Measurements from ENCODE around the gene CDC16.

CDC16 gene

GRCh38 chr13:114230117-114230516, 4.6 kb upstream of the CDC16 start:
- ChIA-PET CTCF (no interaction called here), POLR2A (ENCODE audit: low non-redundant PET) (no interaction called here)
- TF ChIP-seq, protein P1, sequence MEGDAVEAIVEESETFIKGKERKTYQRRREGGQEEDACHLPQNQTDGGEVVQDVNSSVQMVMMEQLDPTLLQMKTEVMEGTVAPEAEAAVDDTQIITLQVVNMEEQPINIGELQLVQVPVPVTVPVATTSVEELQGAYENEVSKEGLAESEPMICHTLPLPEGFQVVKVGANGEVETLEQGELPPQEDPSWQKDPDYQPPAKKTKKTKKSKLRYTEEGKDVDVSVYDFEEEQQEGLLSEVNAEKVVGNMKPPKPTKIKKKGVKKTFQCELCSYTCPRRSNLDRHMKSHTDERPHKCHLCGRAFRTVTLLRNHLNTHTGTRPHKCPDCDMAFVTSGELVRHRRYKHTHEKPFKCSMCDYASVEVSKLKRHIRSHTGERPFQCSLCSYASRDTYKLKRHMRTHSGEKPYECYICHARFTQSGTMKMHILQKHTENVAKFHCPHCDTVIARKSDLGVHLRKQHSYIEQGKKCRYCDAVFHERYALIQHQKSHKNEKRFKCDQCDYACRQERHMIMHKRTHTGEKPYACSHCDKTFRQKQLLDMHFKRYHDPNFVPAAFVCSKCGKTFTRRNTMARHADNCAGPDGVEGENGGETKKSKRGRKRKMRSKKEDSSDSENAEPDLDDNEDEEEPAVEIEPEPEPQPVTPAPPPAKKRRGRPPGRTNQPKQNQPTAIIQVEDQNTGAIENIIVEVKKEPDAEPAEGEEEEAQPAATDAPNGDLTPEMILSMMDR (conservative IDR thresholded peaks at IDR 0.05; ENCODE audit: low read depth), result no peak
- no peak for DNase-seq (ENCODE audit: low spot score)
- H3K27ac ChIP-seq, result no peak overlapping the region

DNA sequence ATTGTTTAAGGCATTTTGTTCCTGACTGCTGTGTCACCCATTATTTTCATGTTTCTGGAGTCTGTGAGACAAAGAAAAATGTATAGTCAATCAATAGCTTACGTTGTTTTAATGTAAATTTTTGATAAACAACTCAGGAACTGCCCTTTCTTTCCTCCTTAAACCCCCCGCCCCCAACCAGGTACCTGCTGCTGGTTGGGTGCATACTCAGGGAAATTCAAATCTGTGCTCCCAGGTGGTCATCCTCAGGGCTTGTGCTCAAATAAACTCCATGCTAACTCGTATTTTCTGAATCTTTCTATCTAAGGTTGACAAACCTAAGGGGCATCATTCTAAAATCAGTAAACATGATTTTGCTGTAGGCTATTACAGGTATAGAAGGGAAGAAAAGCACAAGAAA, 4.1 kb upstream of the CDC16 start:
- H3K27ac ChIP-seq, result no peak overlapping the region
- ChIA-PET POLR2A (ENCODE audit: low non-redundant PET) (no interaction called here), CTCF (no interaction called here)
- TF ChIP-seq, protein P1 (conservative IDR thresholded peaks at IDR 0.05; ENCODE audit: low read depth), result no peak
- no peak for DNase-seq (ENCODE audit: low spot score)

- DNase-seq (ENCODE audit: low spot score), result no peak
- ChIA-PET POLR2A (ENCODE audit: low non-redundant PET) (no interaction called here), CTCF (no interaction called here)
- no peak overlapping the region for H3K27ac ChIP-seq
- TF ChIP-seq, protein P1 (conservative IDR thresholded peaks at IDR 0.05; ENCODE audit: low read depth), result no peak
Observed at GRCh38 chr13:114231886-114232285, 2.8 kb upstream of the CDC16 start.

GRCh38 chr13:114234266-114234644, 442 bp upstream of the CDC16 start:
- peak overlapping the region; percentile 93 for H3K27ac ChIP-seq
- ChIA-PET POLR2A (ENCODE audit: low non-redundant PET) (no interaction called here), CTCF (no interaction called here)
- no peak for DNase-seq (ENCODE audit: low spot score)
- TF ChIP-seq, protein P1 (conservative IDR thresholded peaks at IDR 0.05; ENCODE audit: low read depth), result no peak

GRCh38 chr13:114235697-114236096, 1.0 kb downstream of the CDC16 start:
- CTCF ChIA-PET, result interaction anchor here (0.6 to 0.9 kb wide), 3 partner anchors 9 to 288 kb away, joined by 3 read pairs; no protein-coding TSS in a partner anchor
- DNase-seq (ENCODE audit: low spot score), result no peak
- POLR2A ChIA-PET (ENCODE audit: low non-redundant PET), result interaction anchor here (0.5 kb wide), 1 partner anchor 35 kb away, joined by 4 read pairs; no protein-coding TSS in a partner anchor

DNA sequence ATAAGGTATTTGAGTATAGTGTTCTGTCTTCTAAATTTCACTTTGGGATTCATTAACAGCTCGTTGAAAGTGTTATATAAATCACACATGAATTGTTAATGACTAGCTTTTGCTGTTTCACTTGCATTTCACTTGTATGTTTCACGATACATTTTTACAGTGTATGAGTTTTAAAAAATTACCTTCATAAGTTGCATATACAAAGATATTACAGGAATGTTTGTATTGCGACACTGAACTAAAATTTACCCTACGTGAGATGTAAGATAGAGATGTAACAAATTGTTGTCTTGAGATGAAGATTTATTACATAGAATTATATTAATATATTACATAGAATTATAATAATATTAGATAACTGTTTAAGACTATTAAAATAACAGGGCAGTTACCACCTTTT, 1.5 kb downstream of the CDC16 start:
- no peak for DNase-seq (ENCODE audit: low spot score)
- H3K27ac ChIP-seq, result peak overlapping the region; percentile 59

More at GRCh38 chr13:114235697-114236096, 1.0 kb downstream of the CDC16 start:
- TF ChIP-seq, protein P1 (conservative IDR thresholded peaks at IDR 0.05; ENCODE audit: low read depth), result no peak
- peak overlapping the region; percentile 59 for H3K27ac ChIP-seq

More for the DNA sequence above, 1.5 kb downstream of the CDC16 start:
- ChIA-PET POLR2A (ENCODE audit: low non-redundant PET) (interaction anchor here (0.5 kb wide), 1 partner anchor 273 kb away, joined by 3 read pairs; no protein-coding TSS in a partner anchor), CTCF (interaction anchor here (0.9 kb wide), 1 partner anchor 289 kb away, joined by 3 read pairs; no protein-coding TSS in a partner anchor)
- TF ChIP-seq, protein P1 (conservative IDR thresholded peaks at IDR 0.05; ENCODE audit: low read depth), result no peak

Data from RWPE1 (cell line).